GM23338 (cell line): ENCODE results near the gene CCDC80. TPM values are rescaled to one million over a fixed set of nuclear protein-coding genes. Genes with fewer than 3 reads are reported as not detected.

Source experiments
- ATAC-seq: fragments of 200-7000 bp; cut with Tn5 transposase; 3 replicates; pipeline ENCODE4 v1.9.1; 2020
- DNase-seq: peaks from one replicate; pipeline ENCODE4 v3.0.0-alpha.2; 2015; ENCODE audit warnings: low spot score
- H2AFZ ChIP-seq: fragments of 200-600 bp; sonication (generic); 2 replicates; pipeline ENCODE4 v1.8.0; 2016; ENCODE audit warnings: antibody characterized with exemption, mild to moderate bottlenecking, moderate library complexity
- H3F3A ChIP-seq: fragments of 200-600 bp; sonication (generic); replicated peaks from 2 replicates; pipeline ENCODE4 v1.8.0; 2017; ENCODE audit warnings: antibody characterized with exemption, mixed run types, low read depth
- H3K27ac ChIP-seq: fragments of 200-600 bp; sonication (generic); 2 replicates; pipeline ENCODE4 v1.6.1; 2016; ENCODE audit warnings: low read depth
- H3K27me3 ChIP-seq: fragments of 200-600 bp; sonication (generic); 2 replicates; pipeline ENCODE4 v1.8.0; 2016; ENCODE audit warnings: mild to moderate bottlenecking, mixed run types, moderate library complexity; ENCODE audit not compliant: insufficient read depth
- H3K36me3 ChIP-seq: fragments of 200-600 bp; sonication (generic); 2 replicates; pipeline ENCODE4 v1.8.0; 2016; ENCODE audit warnings: mild to moderate bottlenecking; ENCODE audit not compliant: insufficient read depth
- H3K4me1 ChIP-seq: fragments of 200-600 bp; sonication (generic); 2 replicates; pipeline ENCODE4 v1.8.0; 2016; ENCODE audit warnings: mild to moderate bottlenecking, moderate library complexity; ENCODE audit not compliant: insufficient read depth
- H3K4me2 ChIP-seq: fragments of 200-600 bp; sonication (generic); 2 replicates; pipeline ENCODE4 v1.7.1; 2017; ENCODE audit warnings: mixed run types
- H3K4me3 ChIP-seq: fragments of 200-600 bp; sonication (generic); 2 replicates; pipeline ENCODE4 v1.6.1; 2016; ENCODE audit warnings: mixed run types
- H3K79me2 ChIP-seq: fragments of 200-600 bp; sonication (generic); replicated peaks from 2 replicates; pipeline ENCODE4 v1.8.0; 2017; ENCODE audit warnings: mild to moderate bottlenecking; ENCODE audit not compliant: insufficient read depth
- H3K9me2 ChIP-seq: fragments of 200-600 bp; sonication (generic); 2 replicates; pipeline ENCODE4 v1.8.0; 2017; ENCODE audit not compliant: insufficient read depth
- H4K20me1 ChIP-seq: fragments of 200-600 bp; sonication (generic); replicated peaks from 2 replicates; pipeline ENCODE4 v1.8.0; 2017; ENCODE audit warnings: mild to moderate bottlenecking; ENCODE audit not compliant: insufficient read depth
- H3K27ac Mint-ChIP-seq: 2 replicates; pipeline ENCODE4 v1.8.0; 2020; ENCODE audit warnings: inconsistent platforms, mild to moderate bottlenecking, moderate library complexity, mixed read lengths
- H3K27me3 Mint-ChIP-seq: 3 replicates; pipeline ENCODE4 v1.8.0; 2022; ENCODE audit warnings: low read depth, mild to moderate bottlenecking, moderate library complexity, mixed read lengths, inconsistent platforms; ENCODE audit not compliant: insufficient read depth, poor library complexity
- H3K36me3 Mint-ChIP-seq: 3 replicates; pipeline ENCODE4 v1.8.0; 2021; ENCODE audit warnings: low read depth, mild to moderate bottlenecking, inconsistent platforms, moderate library complexity, mixed read lengths
- H3K4me1 Mint-ChIP-seq: 3 replicates; pipeline ENCODE4 v1.8.0; 2020; ENCODE audit warnings: mild to moderate bottlenecking, inconsistent platforms, mixed read lengths
- H3K4me3 Mint-ChIP-seq: 3 replicates; pipeline ENCODE4 v1.8.0; 2021; ENCODE audit warnings: moderate library complexity, mild to moderate bottlenecking, inconsistent platforms, mixed read lengths
- H3K9me3 Mint-ChIP-seq: 3 replicates; pipeline ENCODE4 v1.8.0; 2020; ENCODE audit warnings: moderate library complexity, mild to moderate bottlenecking, inconsistent platforms, mixed read lengths
- CREB1 ChIP-seq: fragments of 250-450 bp; sonication (Bioruptor Pico); IDR thresholded peaks from 2 replicates; pipeline ENCODE4 v1.5.0; 2020; ENCODE audit warnings: low read depth, mild to moderate bottlenecking, moderate library complexity
- CTCF ChIP-seq, 2 experiments: fragments of 200-600 bp in 1 of 2; sonication (generic) in 1 of 2; conservative IDR thresholded peaks; 2 replicates each; pipeline versions ENCODE4 v1.5.1 to v1.6.1; 2016 to 2017; ENCODE audit warnings: antibody characterized with exemption in 2 of 2, low read depth in 2 of 2, mild to moderate bottlenecking in 2 of 2, moderate library complexity in 1 of 2
- ETS1 ChIP-seq: IDR thresholded peaks from 2 replicates; pipeline ENCODE4 v1.6.1; 2016; ENCODE audit warnings: antibody characterized with exemption
- EZH2 ChIP-seq: fragments of 200-600 bp; sonication (generic); IDR thresholded peaks from one replicate; pipeline ENCODE4 v1.8.0; 2017; ENCODE audit warnings: antibody characterized with exemption, mild to moderate bottlenecking, low read depth; ENCODE audit not compliant: unreplicated experiment
- EZH2phosphoT487 ChIP-seq: fragments of 200-600 bp; sonication (generic); IDR thresholded peaks from one replicate; pipeline ENCODE4 v1.8.1; 2018; ENCODE audit warnings: antibody characterized with exemption; ENCODE audit not compliant: unreplicated experiment
- JUNB ChIP-seq: IDR thresholded peaks from one replicate; pipeline ENCODE4 v1.6.1; 2016; ENCODE audit warnings: antibody characterized with exemption; ENCODE audit not compliant: unreplicated experiment
- NANOG ChIP-seq: IDR thresholded peaks from 2 replicates; pipeline ENCODE4 v1.6.1; 2016; ENCODE audit warnings: antibody characterized with exemption, borderline replicate concordance
- POLR2AphosphoS5 ChIP-seq: IDR thresholded peaks from 2 replicates; pipeline ENCODE4 v1.6.1; 2016; ENCODE audit warnings: antibody characterized with exemption, low read depth
- REST ChIP-seq: IDR thresholded peaks from one replicate; pipeline ENCODE4 v1.6.1; 2018; ENCODE audit warnings: antibody characterized with exemption; ENCODE audit not compliant: unreplicated experiment
- STAT1 ChIP-seq: IDR thresholded peaks from one replicate; pipeline ENCODE4 v1.6.1; 2016; ENCODE audit warnings: antibody characterized with exemption; ENCODE audit not compliant: unreplicated experiment
- ZNF114 ChIP-seq: fragments of 250-450 bp; sonication (Bioruptor Pico); IDR thresholded peaks from 2 replicates; pipeline ENCODE4 v1.5.0; 2020; ENCODE audit warnings: mild to moderate bottlenecking, moderate library complexity
- ZNF331 ChIP-seq: fragments of 250-450 bp; sonication (Bioruptor Pico); IDR thresholded peaks from 2 replicates; pipeline ENCODE4 v1.5.0; 2020; ENCODE audit warnings: low read depth, mild to moderate bottlenecking, moderate library complexity
- ZNF462 ChIP-seq: fragments of 250-450 bp; sonication (Bioruptor Pico); IDR thresholded peaks from 2 replicates; pipeline ENCODE4 v1.5.0; 2020; ENCODE audit warnings: mild to moderate bottlenecking, moderate library complexity
- polyA plus RNA-seq: library from polyadenylated mRNA; unstranded; fragments of >200 nt; fragmentation: Nextera tagmentation; extraction: Ambion mirVana; gene quantifications from 2 replicates; pipeline ENCODE4 v1.2.1, GENCODE V29; 2016
- total RNA-seq: library from RNA; depleted of rRNA; stranded (reverse); fragments of >200 nt; shearing (Covaris generic); gene quantifications from 2 replicates; pipeline ENCODE4 v1.2.3, GENCODE V29; 2014

Gene CCDC80
- total and polyA plus RNA-seq, 2 experiments from 2014 or later, result 5.4 to 6.7 TPM

- Histone ChIP-seq H2AFZ (no peak overlapping the region; the same call in 1 of the 2 replicates), H3K4me3 (no peak overlapping the region), H3K36me3 (no peaks in the 10 kb centered on the region), H3K79me2 (no peaks in the 10 kb centered on the region), H3K4me1 (peaks cover 57% of the 10 kb centered on the region), H3K9me2 (peaks cover 4% of the 10 kb centered on the region; the same call in 1 of the 2 replicates), H4K20me1 (no peaks in the 10 kb centered on the region), H3K27ac (no peak overlapping the region), H3F3A (no peaks in the 10 kb centered on the region), H3K4me2 (peak overlapping the region; percentile 53; the same call in 1 of the 2 replicates), H3K27me3 (no peaks in the 10 kb centered on the region)
- no peak for TF ChIP-seq ZNF462
- TF ChIP-seq EZH2, result no peak
- no peak for TF ChIP-seq REST
- no peak for TF ChIP-seq CREB1 (CRISPR knock-in tag)
- TF ChIP-seq EZH2phosphoT487, result no peak
- no peak for TF ChIP-seq JUNB
- TF ChIP-seq STAT1, result no peak
- no peak for TF ChIP-seq CTCF (conservative IDR thresholded peaks at IDR 0.05; ENCODE audit: low read depth in 2 of 2)
- TF ChIP-seq POLR2AphosphoS5, result no peak
- TF ChIP-seq ZNF331 (CRISPR knock-in tag), result no peak
- TF ChIP-seq ETS1, result no peak
- no peak for TF ChIP-seq ZNF114 (CRISPR knock-in tag)
- no peak for TF ChIP-seq NANOG
- peak overlapping the region; percentile 54; the same call in 1 of the 2 replicates for H3K27ac Mint-ChIP-seq
- no peak for ATAC-seq
- H3K36me3 Mint-ChIP-seq, result peaks cover 5% of the 10 kb centered on the region; the same call in 1 of the 3 replicates
- no peaks in the 10 kb centered on the region for H3K27me3 Mint-ChIP-seq
- no peak for DNase-seq
- H3K9me3 Mint-ChIP-seq, result no peaks in the 10 kb centered on the region
- no peak overlapping the region for H3K4me3 Mint-ChIP-seq
- peaks cover 55% of the 10 kb centered on the region for H3K4me1 Mint-ChIP-seq
Observed at GRCh38 chr3:112634786-112635541, 6.0 kb downstream of the CCDC80 start.
